Subcutaneous adipose tissue (tissue), 4 donors: ENCODE measurements around the gene GNMT. TPM values are rescaled to one million over a fixed set of nuclear protein-coding genes. Genes with fewer than 3 reads are reported as not detected.

ENCODE experiments used
- total RNA-seq, 4 donors: library from RNA; depleted of rRNA; stranded (reverse); fragments of >200 nt; gene quantifications; one replicate each; pipeline ENCODE4 v1.1.0, GENCODE V29; 2016
- TF ChIP-seq, protein P1 (sequence below): fragments of 450-650 bp; IDR thresholded peaks from one replicate; pipeline ENCODE4 v1.5.1; 2016; ENCODE audit warnings: low read depth, mild to moderate bottlenecking, control low read depth, antibody characterized with exemption, moderate library complexity

Gene GNMT
- total RNA-seq, 4 donors from 2014 or later: 0.44 TPM; not detected in 3

DNA sequence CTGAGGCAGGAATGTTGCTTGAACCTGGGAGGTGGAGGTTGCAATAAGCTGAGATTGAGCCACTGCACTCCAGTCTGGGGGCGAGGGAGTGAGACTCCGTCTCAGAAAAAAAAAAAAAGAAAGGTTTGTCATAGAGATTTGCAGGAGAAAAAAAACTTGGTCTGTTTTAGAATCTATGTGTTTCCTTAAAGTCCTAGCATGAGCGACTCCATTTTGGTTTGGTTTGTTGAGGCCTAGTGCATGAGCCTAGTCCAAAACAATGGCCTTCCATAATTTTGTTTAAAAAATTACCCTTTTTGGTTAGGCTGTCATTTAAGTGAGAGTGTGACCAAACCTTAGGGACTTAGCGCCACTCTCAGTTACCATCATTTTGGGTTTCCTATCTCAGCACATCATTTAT, 8.2 kb upstream of the GNMT start:
- TF ChIP-seq, protein P1, sequence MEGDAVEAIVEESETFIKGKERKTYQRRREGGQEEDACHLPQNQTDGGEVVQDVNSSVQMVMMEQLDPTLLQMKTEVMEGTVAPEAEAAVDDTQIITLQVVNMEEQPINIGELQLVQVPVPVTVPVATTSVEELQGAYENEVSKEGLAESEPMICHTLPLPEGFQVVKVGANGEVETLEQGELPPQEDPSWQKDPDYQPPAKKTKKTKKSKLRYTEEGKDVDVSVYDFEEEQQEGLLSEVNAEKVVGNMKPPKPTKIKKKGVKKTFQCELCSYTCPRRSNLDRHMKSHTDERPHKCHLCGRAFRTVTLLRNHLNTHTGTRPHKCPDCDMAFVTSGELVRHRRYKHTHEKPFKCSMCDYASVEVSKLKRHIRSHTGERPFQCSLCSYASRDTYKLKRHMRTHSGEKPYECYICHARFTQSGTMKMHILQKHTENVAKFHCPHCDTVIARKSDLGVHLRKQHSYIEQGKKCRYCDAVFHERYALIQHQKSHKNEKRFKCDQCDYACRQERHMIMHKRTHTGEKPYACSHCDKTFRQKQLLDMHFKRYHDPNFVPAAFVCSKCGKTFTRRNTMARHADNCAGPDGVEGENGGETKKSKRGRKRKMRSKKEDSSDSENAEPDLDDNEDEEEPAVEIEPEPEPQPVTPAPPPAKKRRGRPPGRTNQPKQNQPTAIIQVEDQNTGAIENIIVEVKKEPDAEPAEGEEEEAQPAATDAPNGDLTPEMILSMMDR: no peak

DNA sequence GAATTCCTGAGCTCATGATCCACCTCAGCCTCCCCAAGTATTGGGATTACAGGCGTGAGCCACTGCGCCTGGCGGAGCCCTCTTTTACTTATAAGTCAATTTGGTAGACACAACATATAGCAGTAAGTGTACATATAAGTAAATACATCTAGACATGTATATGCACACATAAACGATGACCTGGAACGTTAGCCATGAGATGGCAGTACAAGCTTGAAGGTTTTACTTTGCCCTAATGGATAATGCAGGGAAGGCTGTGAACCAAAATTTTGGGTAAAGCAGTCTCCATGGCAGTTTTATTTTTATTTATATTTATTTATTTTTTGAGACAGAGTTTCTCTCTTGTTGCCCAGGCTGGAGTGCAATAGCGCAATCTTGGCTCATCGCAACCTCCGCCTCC, 2.4 kb upstream of the GNMT start:
- TF ChIP-seq, protein P1: no peak

DNA sequence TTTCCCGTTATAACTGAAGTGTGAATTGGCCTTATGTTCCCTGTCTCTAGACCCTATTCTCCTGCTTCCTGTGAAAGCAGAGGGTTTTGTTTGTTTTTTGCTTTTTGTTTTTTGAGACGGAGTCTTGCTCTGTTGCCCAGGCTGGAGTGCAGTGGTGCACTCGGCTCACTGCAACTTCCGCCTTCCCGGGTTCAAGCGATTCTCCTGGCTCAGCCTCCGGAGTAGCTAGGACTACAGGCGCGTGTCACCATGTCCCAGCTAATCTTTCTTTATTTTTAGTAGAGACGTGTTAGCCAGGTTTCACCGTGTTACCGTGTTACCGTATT, 674 bp upstream of the GNMT start:
- TF ChIP-seq, protein P1: no peak

DNA sequence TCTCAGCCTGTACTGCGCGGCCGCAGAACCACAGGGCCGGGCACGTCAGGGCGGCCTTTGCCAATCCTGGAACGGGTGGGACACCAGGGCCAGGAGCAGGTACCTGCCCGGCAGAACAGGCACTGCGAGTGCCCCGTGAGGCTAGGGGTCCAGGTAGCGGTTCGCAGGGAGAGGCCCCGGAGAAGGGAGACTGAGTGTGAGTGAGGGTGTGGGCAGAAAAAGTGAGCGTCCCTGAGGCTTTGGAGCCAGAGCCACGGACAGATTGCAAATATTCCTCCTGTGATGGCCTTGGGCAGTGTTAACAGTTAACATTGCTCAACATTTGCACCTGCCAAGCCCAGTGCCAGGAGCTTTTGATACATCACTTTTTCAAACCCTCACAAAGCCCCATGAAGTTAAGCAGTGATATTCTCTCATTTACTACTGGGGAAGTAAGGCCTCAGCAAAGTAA, 491 bp downstream of the GNMT start:
- TF ChIP-seq, protein P1: no peak

DNA sequence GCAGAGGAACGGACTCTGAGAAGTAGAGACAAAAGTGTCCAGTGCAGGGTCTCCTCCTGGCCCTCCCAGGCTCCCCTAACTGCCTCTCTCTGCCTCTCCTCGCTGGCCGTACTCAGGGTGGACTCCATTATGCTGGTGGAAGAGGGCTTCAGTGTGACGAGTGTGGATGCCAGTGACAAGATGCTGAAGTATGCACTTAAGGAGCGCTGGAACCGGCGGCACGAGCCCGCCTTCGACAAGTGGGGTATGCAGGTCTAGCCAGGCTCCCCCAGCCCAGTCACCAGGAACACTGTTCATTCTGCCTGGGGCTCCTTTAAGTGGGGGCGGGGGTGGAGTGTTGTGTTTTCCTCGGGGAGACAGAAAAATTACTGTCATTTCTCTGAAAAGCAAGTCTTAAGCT, 1.5 kb downstream of the GNMT start:
- TF ChIP-seq, protein P1: no peak

DNA sequence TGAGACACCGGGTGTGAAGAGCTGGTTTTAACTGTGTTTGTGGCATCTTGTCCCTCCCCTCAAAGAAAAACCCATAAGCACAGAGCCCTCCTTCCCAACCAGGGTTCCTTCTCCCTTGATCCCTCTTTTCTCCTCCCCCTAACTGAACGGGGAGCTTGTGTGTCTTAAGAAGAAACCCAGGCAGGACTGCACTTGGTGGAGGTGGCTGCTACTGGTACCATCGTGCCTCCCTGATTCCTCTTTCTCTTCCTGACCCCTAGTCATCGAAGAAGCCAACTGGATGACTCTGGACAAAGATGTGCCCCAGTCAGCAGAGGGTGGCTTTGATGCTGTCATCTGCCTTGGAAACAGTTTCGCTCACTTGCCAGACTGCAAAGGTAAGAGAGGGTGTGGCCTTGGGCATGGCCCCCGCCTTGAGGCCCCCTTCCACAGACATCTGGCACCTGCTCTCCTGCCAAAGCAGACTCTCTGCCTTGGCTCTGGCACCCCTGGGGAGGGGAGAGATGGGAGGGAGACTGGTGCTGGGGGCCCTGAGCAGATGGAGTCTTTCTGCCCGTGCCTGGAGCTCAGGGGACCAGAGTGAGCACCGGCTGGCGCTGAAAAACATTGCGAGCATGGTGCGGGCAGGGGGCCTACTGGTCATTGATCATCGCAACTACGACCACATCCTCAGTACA, 2.1 kb downstream of the GNMT start:
- TF ChIP-seq, protein P1: no peak

DNA sequence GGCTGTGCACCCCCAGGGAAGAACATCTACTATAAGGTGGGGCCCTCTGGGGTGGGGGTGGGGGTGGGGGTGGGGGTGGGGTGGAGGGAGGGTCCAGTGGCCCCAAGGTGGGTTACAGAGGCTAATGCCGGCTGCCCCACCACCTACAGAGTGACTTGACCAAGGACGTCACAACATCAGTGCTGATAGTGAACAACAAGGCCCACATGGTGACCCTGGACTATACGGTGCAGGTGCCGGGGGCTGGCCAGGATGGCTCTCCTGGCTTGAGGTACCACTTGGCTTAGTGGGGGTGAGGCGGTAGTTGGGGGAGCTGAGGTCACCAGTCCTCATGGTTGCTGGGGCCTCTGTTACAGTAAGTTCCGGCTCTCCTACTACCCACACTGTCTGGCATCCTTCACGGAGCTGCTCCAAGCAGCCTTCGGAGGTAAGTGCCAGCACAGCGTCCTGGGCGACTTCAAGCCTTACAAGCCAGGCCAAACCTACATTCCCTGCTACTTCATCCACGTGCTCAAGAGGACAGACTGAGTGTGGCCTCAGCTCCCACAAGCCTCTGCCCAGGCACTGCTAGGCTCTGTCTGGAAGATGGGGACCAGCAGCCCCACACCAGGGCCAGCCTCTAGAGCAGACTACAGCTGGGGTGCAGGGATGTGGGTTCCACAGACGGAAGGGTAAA, 2.8 kb downstream of the GNMT start:
- TF ChIP-seq, protein P1: no peak
